ENCODE measurements around the gene RIN1.

DNA sequence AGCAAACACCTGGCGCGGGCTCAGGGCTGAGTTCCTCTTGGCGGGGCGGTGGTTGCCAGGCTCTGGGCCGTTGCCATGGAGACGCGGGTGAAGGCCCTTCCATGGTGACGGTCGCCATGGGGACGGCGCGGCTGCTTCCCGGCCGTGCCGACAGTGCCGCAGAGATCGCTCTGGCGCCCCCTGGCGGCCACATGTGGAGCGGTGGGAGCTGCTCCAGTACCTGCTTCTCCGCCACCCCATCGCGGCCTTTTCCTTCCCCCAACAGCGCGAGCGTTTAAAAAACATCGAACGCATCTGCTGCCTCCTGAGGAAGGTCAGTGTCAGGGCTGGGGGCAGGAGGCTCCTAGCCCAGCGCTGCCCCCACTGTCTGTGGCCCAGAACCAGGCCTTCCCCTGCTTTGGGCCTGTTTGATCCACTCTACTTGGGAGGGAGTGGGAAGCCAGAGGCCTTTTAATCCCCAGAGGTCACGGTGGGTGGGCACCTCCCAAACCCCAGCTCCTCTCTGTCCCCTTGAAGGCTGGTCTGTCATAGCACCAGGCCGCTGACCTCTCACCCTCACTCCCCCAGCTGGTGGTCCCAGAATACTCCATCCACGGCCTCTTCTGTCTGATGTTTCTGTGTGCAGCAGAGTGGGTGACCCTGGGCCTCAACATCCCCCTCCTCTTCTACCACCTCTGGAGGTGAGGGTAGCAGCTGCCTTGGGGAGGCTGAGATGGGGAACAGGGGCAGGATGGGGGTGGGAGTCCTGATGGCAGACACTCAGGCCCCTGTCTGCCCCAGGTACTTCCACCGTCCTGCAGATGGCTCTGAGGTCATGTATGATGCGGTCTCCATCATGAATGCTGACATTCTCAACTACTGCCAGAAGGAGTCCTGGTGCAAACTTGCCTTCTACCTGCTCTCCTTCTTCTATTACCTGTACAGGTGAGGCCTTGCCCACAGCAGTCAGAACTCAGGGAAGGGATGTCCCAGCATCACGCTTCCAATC, 53.5 kb downstream of the RIN1 start:
- TF ChIP-seq, protein P1, sequence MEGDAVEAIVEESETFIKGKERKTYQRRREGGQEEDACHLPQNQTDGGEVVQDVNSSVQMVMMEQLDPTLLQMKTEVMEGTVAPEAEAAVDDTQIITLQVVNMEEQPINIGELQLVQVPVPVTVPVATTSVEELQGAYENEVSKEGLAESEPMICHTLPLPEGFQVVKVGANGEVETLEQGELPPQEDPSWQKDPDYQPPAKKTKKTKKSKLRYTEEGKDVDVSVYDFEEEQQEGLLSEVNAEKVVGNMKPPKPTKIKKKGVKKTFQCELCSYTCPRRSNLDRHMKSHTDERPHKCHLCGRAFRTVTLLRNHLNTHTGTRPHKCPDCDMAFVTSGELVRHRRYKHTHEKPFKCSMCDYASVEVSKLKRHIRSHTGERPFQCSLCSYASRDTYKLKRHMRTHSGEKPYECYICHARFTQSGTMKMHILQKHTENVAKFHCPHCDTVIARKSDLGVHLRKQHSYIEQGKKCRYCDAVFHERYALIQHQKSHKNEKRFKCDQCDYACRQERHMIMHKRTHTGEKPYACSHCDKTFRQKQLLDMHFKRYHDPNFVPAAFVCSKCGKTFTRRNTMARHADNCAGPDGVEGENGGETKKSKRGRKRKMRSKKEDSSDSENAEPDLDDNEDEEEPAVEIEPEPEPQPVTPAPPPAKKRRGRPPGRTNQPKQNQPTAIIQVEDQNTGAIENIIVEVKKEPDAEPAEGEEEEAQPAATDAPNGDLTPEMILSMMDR (IDR thresholded peaks at IDR 0.05 in 2 of 3, conservative IDR thresholded peaks at IDR 0.05 in 1 of 3; ENCODE audit: insufficient read depth in 2 of 3, low read depth in 1 of 3, low read length in 3 of 3) = peak; percentile 91 to 97 (median 97)
- peak; percentile 31; the same call in 1 of the 2 replicates for TF ChIP-seq POLR2A (conservative IDR thresholded peaks at IDR 0.05)

Measured in K562 (cell line).